DND-41 (cell line): Measurements from ENCODE around the gene MYO1E.

ENCODE experiments used
- CTCF ChIP-seq: IDR thresholded peaks from 2 replicates; pipeline ENCODE4 v1.5.1; 2012; ENCODE audit warnings: borderline replicate concordance, low read length, moderate library complexity, mild to moderate bottlenecking; ENCODE audit not compliant: poor library complexity, severe bottlenecking; ENCODE audit errors: extremely low read depth
- EZH2 ChIP-seq: IDR thresholded peaks from 3 replicates; pipeline ENCODE4 v1.6.1; 2012; ENCODE audit warnings: borderline replicate concordance, low read depth, mild to moderate bottlenecking, moderate library complexity, low read length, inconsistent platforms; ENCODE audit not compliant: severe bottlenecking

GRCh38 chr15:59309405-59309804, 63.3 kb downstream of the MYO1E start:
- TF ChIP-seq CTCF (no peak), EZH2 (no peak)
